HT1080 (cell line): Measurements from ENCODE around the gene CSNK2A1. TPM values are rescaled to one million over a fixed set of nuclear protein-coding genes. Genes with fewer than 3 reads are reported as not detected.
A peak's percentile ranks its signal among the peaks of the same experiment; 100 is the strongest.
"Not testable (repeated sequence)": the region's sequence is repeated elsewhere in the genome, so short reads cannot be mapped to it uniquely, and the experiment has no call there.

Experiments
- DNase-seq: peaks from one replicate; pipeline ENCODE4 v3.0.0-alpha.2; 2015; ENCODE audit warnings: low read depth
- total RNA-seq: library from RNA; depleted of rRNA; stranded (reverse); fragments of >200 nt; shearing (Covaris generic); gene quantifications from 2 replicates; pipeline ENCODE4 v1.2.3, GENCODE V29; 2014

The CSNK2A1 gene
- total RNA-seq, 1 experiment from 2014 or later, result 187 TPM

- DNase-seq, result no peak
Measured at GRCh38 chr20:536426-537010, 7.1 kb downstream of the CSNK2A1 start.

GRCh38 chr20:535958-536357, 7.6 kb downstream of the CSNK2A1 start:
- no peak for DNase-seq

GRCh38 chr20:533526-533925, 10.1 kb downstream of the CSNK2A1 start:
- DNase-seq, result no peak

- DNase-seq, result no peak
Measured at GRCh38 chr20:532530-532929, 11.1 kb downstream of the CSNK2A1 start.

- no peak for DNase-seq
Measured at GRCh38 chr20:531608-532007, 12.0 kb downstream of the CSNK2A1 start.

- no peak for DNase-seq
Measured at GRCh38 chr20:530321-530720, 13.3 kb downstream of the CSNK2A1 start.

GRCh38 chr20:528923-529604, 14.5 kb downstream of the CSNK2A1 start:
- peak; percentile 90 for DNase-seq

- no peak for DNase-seq
Measured at GRCh38 chr20:527571-527886, 16.1 kb downstream of the CSNK2A1 start.

GRCh38 chr20:521860-522259, 21.7 kb downstream of the CSNK2A1 start:
- DNase-seq, result no peak

- DNase-seq, result no peak
Measured at GRCh38 chr20:519999-520398, 23.6 kb downstream of the CSNK2A1 start.

GRCh38 chr20:517221-517620, 26.4 kb downstream of the CSNK2A1 start:
- DNase-seq, result no peak

GRCh38 chr20:516799-517198, 26.8 kb downstream of the CSNK2A1 start:
- no peak for DNase-seq

GRCh38 chr20:515696-516095, 27.9 kb downstream of the CSNK2A1 start:
- no peak for DNase-seq

GRCh38 chr20:513429-513828, 30.2 kb downstream of the CSNK2A1 start:
- no peak for DNase-seq

GRCh38 chr20:510328-511057, 33.1 kb downstream of the CSNK2A1 start:
- not testable (repeated sequence) for DNase-seq

GRCh38 chr20:508364-508787, 35.2 kb downstream of the CSNK2A1 start:
- DNase-seq, result not testable (repeated sequence)

- DNase-seq, result no peak
Measured at GRCh38 chr20:507761-508332, 35.7 kb downstream of the CSNK2A1 start.

- no peak for DNase-seq
Measured at GRCh38 chr20:507006-507758, 36.4 kb downstream of the CSNK2A1 start.

- DNase-seq, result no peak
Measured at GRCh38 chr20:504632-505075, 38.9 kb downstream of the CSNK2A1 start.

GRCh38 chr20:503048-503737, 40.4 kb downstream of the CSNK2A1 start:
- no peak for DNase-seq

GRCh38 chr20:497979-498378, 45.6 kb downstream of the CSNK2A1 start:
- DNase-seq, result no peak
